ENCODE measurements around the gene IDH3G. TPM values are rescaled to one million over a fixed set of nuclear protein-coding genes. Genes with fewer than 3 reads are reported as not detected.

IDH3G gene
- total RNA-seq, 5 donors from 2014 or later (not counting 1 experiment from before 2014, with no cell fraction given), result 47.7 to 54.6 (median 51.8) TPM

GRCh38 chrX:153825042-153825441 is 30.9 kb upstream of the IDH3G start:
- Histone ChIP-seq H3K4me1 (ENCODE audit: control insufficient read depth in 1 of 2, extremely low read depth in 1 of 2, insufficient read depth in 2 of 2, low read length in 2 of 2) (peaks cover 13 to 64% of the 10 kb centered on the region in 2 experiments), H3K27ac (ENCODE audit: low read length) (no peak overlapping the region), H3K4me3 (ENCODE audit: control insufficient read depth in 1 of 2, extremely low read depth in 1 of 2, low read length in 1 of 2) (no peak overlapping the region), H3K27me3 (replicated peaks in 1 of 2; ENCODE audit: control insufficient read depth in 2 of 2, extremely low read depth in 1 of 2, insufficient read depth in 2 of 2, low read length in 1 of 2) (peaks cover 0 to 10% of the 10 kb centered on the region in 2 experiments), H3K9me3 (no peaks in the 10 kb centered on the region), H3K36me3 (ENCODE audit: control insufficient read depth in 2 of 2, extremely low read depth in 1 of 2, insufficient read depth in 1 of 2, low read length in 1 of 2) (no peaks in the 10 kb centered on the region)
- H3K36me3 Mint-ChIP-seq, result no peaks in the 10 kb centered on the region
- no peaks in the 10 kb centered on the region for H3K9me3 Mint-ChIP-seq
- DNase-seq (no peak), ATAC-seq (replicated peaks in 1 of 4) (no peak)
- H3K4me1 Mint-ChIP-seq, result peaks cover 44 to 50% (median 48%) of the 10 kb centered on the region in 3 donors
- no peak overlapping the region for H3K4me3 Mint-ChIP-seq
- 71% methylated on average over 2 of the region's 8 CpGs for WGBS (ENCODE audit: insufficient coverage)
- H3K27ac Mint-ChIP-seq, result no peak overlapping the region
- CTCF ChIA-PET, result no interaction called here
- POLR2A ChIA-PET, result no interaction called here
- peaks cover 3 to 9% of the 10 kb centered on the region in 2 donors for H3K27me3 Mint-ChIP-seq

- Histone ChIP-seq H3K36me3 (ENCODE audit: control insufficient read depth in 2 of 2, extremely low read depth in 1 of 2, insufficient read depth in 1 of 2, low read length in 1 of 2) (no peaks in the 10 kb centered on the region), H3K4me1 (ENCODE audit: control insufficient read depth in 1 of 2, extremely low read depth in 1 of 2, insufficient read depth in 2 of 2, low read length in 2 of 2) (peaks cover 15 to 70% of the 10 kb centered on the region in 2 experiments), H3K9me3 (no peaks in the 10 kb centered on the region), H3K4me3 (ENCODE audit: control insufficient read depth in 1 of 2, extremely low read depth in 1 of 2, low read length in 1 of 2) (no peak overlapping the region), H3K27me3 (replicated peaks in 1 of 2; ENCODE audit: control insufficient read depth in 2 of 2, extremely low read depth in 1 of 2, insufficient read depth in 2 of 2, low read length in 1 of 2) (peaks cover 0 to 10% of the 10 kb centered on the region in 2 experiments), H3K27ac (ENCODE audit: low read length) (no peak overlapping the region)
- ATAC-seq (replicated peaks in 1 of 4) (no peak), DNase-seq (no peak)
- POLR2A ChIA-PET, result no interaction called here
- 94% methylated on average over 3 of the region's 10 CpGs for WGBS (ENCODE audit: insufficient coverage)
- H3K27ac Mint-ChIP-seq, result peak overlapping the region in 1 of 2 donors; percentile 28
- no peaks in the 10 kb centered on the region for H3K9me3 Mint-ChIP-seq
- H3K27me3 Mint-ChIP-seq, result peaks cover 3 to 9% of the 10 kb centered on the region in 2 donors
- H3K4me3 Mint-ChIP-seq, result no peak overlapping the region
- peaks cover 47 to 54% (median 52%) of the 10 kb centered on the region in 3 donors for H3K4me1 Mint-ChIP-seq
- CTCF ChIA-PET, result no interaction called here
- no peaks in the 10 kb centered on the region for H3K36me3 Mint-ChIP-seq
These were observed 30.2 kb upstream of the IDH3G start for GRCh38 chrX:153824348-153824747.

GRCh38 chrX:153821066-153821465 is 26.9 kb upstream of the IDH3G start:
- Histone ChIP-seq H3K9me3 (no peaks in the 10 kb centered on the region), H3K4me1 (ENCODE audit: control insufficient read depth in 1 of 2, extremely low read depth in 1 of 2, insufficient read depth in 2 of 2, low read length in 2 of 2) (peaks cover 19 to 84% of the 10 kb centered on the region in 2 experiments), H3K36me3 (ENCODE audit: control insufficient read depth in 2 of 2, extremely low read depth in 1 of 2, insufficient read depth in 1 of 2, low read length in 1 of 2) (no peaks in the 10 kb centered on the region), H3K27ac (ENCODE audit: low read length) (peak overlapping the region; percentile 5), H3K27me3 (replicated peaks in 1 of 2; ENCODE audit: control insufficient read depth in 2 of 2, extremely low read depth in 1 of 2, insufficient read depth in 2 of 2, low read length in 1 of 2) (peaks cover 0 to 6% of the 10 kb centered on the region in 2 experiments), H3K4me3 (ENCODE audit: control insufficient read depth in 1 of 2, extremely low read depth in 1 of 2, low read length in 1 of 2) (no peak overlapping the region)
- no CpG with 5 or more reads among the region's 9 CpGs for WGBS (ENCODE audit: insufficient coverage)
- no peak for DNase-seq
- Mint-ChIP-seq H3K4me1 (peaks cover 47 to 59% (median 59%) of the 10 kb centered on the region in 3 donors), H3K4me3 (peak overlapping the region in 2 of 3 donors; percentile 6 to 45), H3K27me3 (no peaks in the 10 kb centered on the region), H3K36me3 (no peaks in the 10 kb centered on the region), H3K27ac (peak overlapping the region; percentile 41 to 46), H3K9me3 (no peaks in the 10 kb centered on the region)
- POLR2A ChIA-PET, result no interaction called here
- CTCF ChIA-PET, result no interaction called here
- no peak for ATAC-seq (replicated peaks in 1 of 4)

GRCh38 chrX:153820601-153821000 is 26.4 kb upstream of the IDH3G start:
- no CpG with 5 or more reads among the region's 7 CpGs for WGBS (ENCODE audit: insufficient coverage)
- H3K27me3 Mint-ChIP-seq, result no peaks in the 10 kb centered on the region
- CTCF ChIA-PET, result interaction anchor here in 1 of 2 donors (1.6 kb wide), 1 partner anchor 13 kb away, joined by 3 read pairs; no protein-coding TSS in a partner anchor
- DNase-seq (no peak), ATAC-seq (replicated peaks in 1 of 4) (no peak)
- peak overlapping the region in 2 of 3 donors; percentile 6 to 45 for H3K4me3 Mint-ChIP-seq
- Histone ChIP-seq H3K27me3 (replicated peaks in 1 of 2; ENCODE audit: control insufficient read depth in 2 of 2, extremely low read depth in 1 of 2, insufficient read depth in 2 of 2, low read length in 1 of 2) (peaks cover 0 to 6% of the 10 kb centered on the region in 2 experiments), H3K36me3 (ENCODE audit: control insufficient read depth in 2 of 2, extremely low read depth in 1 of 2, insufficient read depth in 1 of 2, low read length in 1 of 2) (no peaks in the 10 kb centered on the region), H3K4me1 (ENCODE audit: control insufficient read depth in 1 of 2, extremely low read depth in 1 of 2, insufficient read depth in 2 of 2, low read length in 2 of 2) (peaks cover 19 to 85% of the 10 kb centered on the region in 2 experiments), H3K4me3 (ENCODE audit: control insufficient read depth in 1 of 2, extremely low read depth in 1 of 2, low read length in 1 of 2) (no peak overlapping the region), H3K27ac (ENCODE audit: low read length) (no peak overlapping the region), H3K9me3 (no peaks in the 10 kb centered on the region)
- peak overlapping the region; percentile 41 to 46 for H3K27ac Mint-ChIP-seq
- no peaks in the 10 kb centered on the region for H3K9me3 Mint-ChIP-seq
- H3K4me1 Mint-ChIP-seq, result peaks cover 47 to 58% (median 57%) of the 10 kb centered on the region in 3 donors
- POLR2A ChIA-PET, result interaction anchor here in 1 of 2 donors (0.6 kb wide), 1 partner anchor 139 kb away, joined by 3 read pairs; no protein-coding TSS in a partner anchor
- no peaks in the 10 kb centered on the region for H3K36me3 Mint-ChIP-seq

- H3K4me3 ChIP-seq (ENCODE audit: control insufficient read depth in 1 of 2, extremely low read depth in 1 of 2, low read length in 1 of 2), result peak overlapping the region; percentile 20 to 44
- Mint-ChIP-seq H3K36me3 (no peaks in the 10 kb centered on the region), H3K27me3 (peaks cover 0 to 8% of the 10 kb centered on the region in 2 donors), H3K4me3 (peak overlapping the region; percentile 45 to 64 (median 49)), H3K27ac (no peak overlapping the region), H3K4me1 (peaks cover 54 to 65% (median 64%) of the 10 kb centered on the region in 3 donors), H3K9me3 (no peaks in the 10 kb centered on the region)
- H3K9me3 ChIP-seq, result no peaks in the 10 kb centered on the region
- ChIA-PET POLR2A (no interaction called here), CTCF (interaction anchor here in 1 of 2 donors (1.6 kb wide), 1 partner anchor 12 kb away, joined by 3 read pairs; no protein-coding TSS in a partner anchor)
- H3K27me3 ChIP-seq (replicated peaks in 1 of 2; ENCODE audit: control insufficient read depth in 2 of 2, extremely low read depth in 1 of 2, insufficient read depth in 2 of 2, low read length in 1 of 2), result peaks cover 0 to 6% of the 10 kb centered on the region in 2 experiments
- WGBS (ENCODE audit: insufficient coverage), result 90% methylated on average over 4 of the region's 23 CpGs
- ATAC-seq (replicated peaks in 1 of 4), result peak in 1 of 4 experiments; percentile 3
- no peaks in the 10 kb centered on the region for H3K36me3 ChIP-seq (ENCODE audit: control insufficient read depth in 2 of 2, extremely low read depth in 1 of 2, insufficient read depth in 1 of 2, low read length in 1 of 2)
- DNase-seq, result no peak
- H3K27ac ChIP-seq (ENCODE audit: low read length), result no peak overlapping the region
- H3K4me1 ChIP-seq (ENCODE audit: control insufficient read depth in 1 of 2, extremely low read depth in 1 of 2, insufficient read depth in 2 of 2, low read length in 2 of 2), result peaks cover 19 to 86% of the 10 kb centered on the region in 2 experiments
These were observed 25.3 kb upstream of the IDH3G start for GRCh38 chrX:153819384-153820040.

GRCh38 chrX:153818571-153819383 is 24.6 kb upstream of the IDH3G start:
- peak; percentile 75 to 83 (median 77) for ATAC-seq (replicated peaks in 1 of 4)
- H3K27ac Mint-ChIP-seq, result no peak overlapping the region
- Histone ChIP-seq H3K4me3 (ENCODE audit: control insufficient read depth in 1 of 2, extremely low read depth in 1 of 2, low read length in 1 of 2) (peak overlapping the region; percentile 20 to 44), H3K9me3 (no peaks in the 10 kb centered on the region), H3K4me1 (ENCODE audit: control insufficient read depth in 1 of 2, extremely low read depth in 1 of 2, insufficient read depth in 2 of 2, low read length in 2 of 2) (peaks cover 18 to 80% of the 10 kb centered on the region in 2 experiments), H3K27me3 (replicated peaks in 1 of 2; ENCODE audit: control insufficient read depth in 2 of 2, extremely low read depth in 1 of 2, insufficient read depth in 2 of 2, low read length in 1 of 2) (peaks cover 0 to 6% of the 10 kb centered on the region in 2 experiments), H3K36me3 (ENCODE audit: control insufficient read depth in 2 of 2, extremely low read depth in 1 of 2, insufficient read depth in 1 of 2, low read length in 1 of 2) (no peaks in the 10 kb centered on the region), H3K27ac (ENCODE audit: low read length) (no peak overlapping the region)
- DNase-seq, result peak in 32 of 35 experiments; percentile 5 to 74 (median 36)
- ChIA-PET CTCF (interaction anchor here in 1 of 2 donors (1.6 kb wide), 1 partner anchor 11 kb away, joined by 3 read pairs; no protein-coding TSS in a partner anchor), POLR2A (no interaction called here)
- WGBS (ENCODE audit: insufficient coverage), result 0% methylated on average over 25 of the region's 67 CpGs
- H3K36me3 Mint-ChIP-seq, result no peaks in the 10 kb centered on the region
- H3K27me3 Mint-ChIP-seq, result peaks cover 0 to 9% of the 10 kb centered on the region in 2 donors
- no peaks in the 10 kb centered on the region for H3K9me3 Mint-ChIP-seq
- peak overlapping the region; percentile 43 to 64 (median 49) for H3K4me3 Mint-ChIP-seq
- peaks cover 53 to 59% (median 59%) of the 10 kb centered on the region in 3 donors for H3K4me1 Mint-ChIP-seq

All from T-cell (primary cell).